ENCODE results near the gene TFAP2E.
A peak's percentile ranks its signal among the peaks of the same experiment; 100 is the strongest.

TFAP2E gene

DNA sequence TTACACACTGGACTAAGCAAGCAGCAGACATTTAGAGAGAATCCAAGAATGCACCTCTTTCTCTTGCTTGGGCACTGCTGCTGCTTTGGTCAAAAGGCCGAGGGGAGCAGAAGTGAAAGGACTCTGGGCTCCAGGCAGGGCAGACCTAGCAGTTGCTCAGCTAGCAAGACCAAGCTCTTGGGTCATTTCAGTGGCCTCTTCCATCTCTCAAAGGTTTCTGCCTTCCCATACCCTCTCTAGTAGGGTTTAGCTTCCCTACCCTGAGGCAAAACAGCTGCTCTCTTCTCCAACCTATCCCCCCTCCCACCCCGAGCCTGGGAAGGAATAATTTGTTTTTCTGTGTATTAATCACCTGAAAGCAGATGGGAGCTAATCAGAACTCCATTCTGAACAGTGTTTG lies 25.8 kb downstream of the TFAP2E start:
- no peak for DNase-seq

DNA sequence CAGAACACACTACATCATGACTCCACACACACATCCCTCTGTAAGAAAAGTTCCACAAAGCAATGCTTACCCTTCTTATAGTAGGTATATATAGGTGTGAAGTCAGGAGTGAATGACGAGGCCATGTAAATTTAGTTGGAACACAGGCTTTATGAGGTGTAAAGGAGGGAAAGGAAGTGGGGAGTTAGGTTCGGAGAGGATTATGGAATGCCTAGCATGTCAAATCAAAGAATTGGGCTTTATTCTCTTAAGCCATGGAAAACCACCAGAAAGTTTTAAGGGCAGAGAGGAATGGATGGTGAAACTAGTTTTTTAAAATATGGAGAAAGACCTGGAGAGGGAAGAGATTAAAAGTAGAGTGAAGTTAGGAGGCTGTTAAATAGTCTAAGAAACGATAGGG lies 26.3 kb downstream of the TFAP2E start:
- no peak for DNase-seq

DNA sequence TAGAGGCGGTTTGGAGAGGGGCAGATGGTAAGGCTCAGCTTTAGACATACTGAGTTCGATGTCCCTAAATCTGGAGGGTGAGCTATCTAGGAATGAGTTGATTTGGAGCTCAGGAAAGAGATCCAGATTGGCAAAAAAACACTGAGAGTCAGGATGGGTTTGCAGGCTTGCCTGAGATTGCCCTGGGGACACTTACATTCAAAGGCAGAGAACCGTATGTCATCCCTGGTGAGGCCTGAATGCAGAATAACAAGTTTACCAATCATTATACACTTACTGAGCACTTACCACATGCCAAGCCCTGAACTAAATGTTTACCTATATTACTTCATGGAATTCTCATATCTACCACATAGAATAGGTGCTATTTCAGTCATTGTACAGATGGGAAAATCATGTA lies 27.5 kb downstream of the TFAP2E start:
- DNase-seq = no peak

DNA sequence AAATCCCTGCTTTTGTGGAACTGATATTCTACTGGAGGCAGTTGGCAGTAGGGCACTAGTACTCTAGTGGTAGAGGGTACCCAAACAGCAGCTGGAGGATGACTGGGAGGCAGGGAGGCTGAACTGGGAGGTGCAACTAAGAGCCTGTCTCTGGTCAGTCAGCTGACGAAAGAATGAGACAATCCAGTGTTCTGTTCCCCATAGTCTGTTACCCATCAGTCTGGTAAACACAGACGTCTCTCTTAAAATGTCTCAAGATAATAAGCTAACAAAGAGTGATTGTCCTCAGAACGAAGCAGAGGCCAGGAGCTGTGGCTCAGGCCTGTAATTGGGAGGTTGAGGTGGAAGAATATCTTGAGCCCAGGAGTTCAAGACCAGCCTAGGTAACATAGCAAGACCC lies 30.4 kb downstream of the TFAP2E start:
- DNase-seq = no peak

DNA sequence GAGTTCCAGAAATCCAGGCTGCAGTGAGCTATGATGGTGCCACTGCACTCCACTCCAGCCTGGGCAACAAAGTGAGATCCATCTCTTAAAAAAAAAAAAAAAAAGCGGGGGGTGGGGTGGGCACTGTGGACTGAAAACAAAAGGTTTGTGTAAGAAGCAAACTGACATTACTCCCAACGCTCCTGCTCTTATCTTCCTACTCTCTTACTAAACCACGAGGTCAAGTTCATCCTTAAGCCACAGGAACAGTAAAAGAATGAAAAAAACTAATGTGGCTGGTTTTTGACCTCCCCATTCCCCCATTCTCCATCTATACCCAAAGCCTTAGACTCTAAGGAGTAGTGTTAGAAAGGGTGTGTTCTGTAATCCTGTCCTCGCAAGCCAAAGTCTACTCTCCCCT lies 30.8 kb downstream of the TFAP2E start:
- no peak for DNase-seq

DNA sequence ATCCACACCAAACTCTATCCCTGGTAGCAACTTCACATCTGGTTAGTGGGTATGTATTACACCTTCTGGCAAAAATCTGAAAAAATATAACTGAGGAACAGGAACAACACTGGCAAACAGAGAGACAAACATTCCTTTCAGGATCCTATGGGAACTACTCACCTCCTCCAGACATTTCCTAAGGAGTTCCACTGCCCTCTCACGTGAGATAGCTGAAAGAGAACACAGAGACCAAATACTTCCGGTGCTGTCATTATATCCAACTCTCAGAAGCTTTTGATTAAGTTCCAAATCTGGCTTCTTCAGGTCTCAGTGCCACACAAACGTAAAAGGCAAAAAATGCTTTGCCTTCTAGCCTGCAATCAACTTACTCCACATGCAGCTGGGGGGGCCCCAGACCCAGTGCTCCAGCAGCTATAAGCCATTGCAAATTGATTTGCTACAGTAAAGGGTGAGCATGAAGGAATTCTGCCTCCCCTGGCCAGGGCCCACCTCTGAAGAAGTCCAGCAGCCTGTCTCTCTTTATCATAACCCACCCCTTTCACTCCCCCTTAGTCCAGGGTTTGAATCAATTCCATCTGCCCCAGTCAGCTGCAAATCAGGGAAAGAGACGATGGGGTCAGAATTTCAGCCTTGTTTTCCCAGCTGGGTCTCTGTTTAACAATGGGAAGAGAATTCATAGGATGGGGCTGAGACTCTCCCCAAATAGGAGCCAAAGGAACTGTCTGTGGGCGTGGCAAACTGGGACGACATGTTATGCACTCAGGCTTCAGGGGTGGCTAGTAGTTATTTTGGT lies 32.2 kb downstream of the TFAP2E start:
- DNase-seq = no peak

DNA sequence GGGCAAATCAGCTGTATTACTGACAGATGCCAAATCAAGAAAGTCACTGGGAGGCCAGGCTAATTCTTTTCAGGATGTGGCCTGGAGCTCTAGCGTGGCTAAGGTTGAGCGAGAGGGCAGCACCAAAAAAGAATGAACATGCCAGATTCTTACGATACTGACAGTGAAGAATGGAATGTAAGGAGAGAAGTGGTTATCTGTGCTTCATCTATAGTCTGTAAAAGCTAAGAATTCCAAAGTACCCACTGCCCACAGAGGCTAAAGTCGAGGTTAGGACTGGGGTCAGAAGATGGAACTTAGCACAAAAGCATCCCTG lies 32.7 kb downstream of the TFAP2E start:
- DNase-seq = no peak

DNA sequence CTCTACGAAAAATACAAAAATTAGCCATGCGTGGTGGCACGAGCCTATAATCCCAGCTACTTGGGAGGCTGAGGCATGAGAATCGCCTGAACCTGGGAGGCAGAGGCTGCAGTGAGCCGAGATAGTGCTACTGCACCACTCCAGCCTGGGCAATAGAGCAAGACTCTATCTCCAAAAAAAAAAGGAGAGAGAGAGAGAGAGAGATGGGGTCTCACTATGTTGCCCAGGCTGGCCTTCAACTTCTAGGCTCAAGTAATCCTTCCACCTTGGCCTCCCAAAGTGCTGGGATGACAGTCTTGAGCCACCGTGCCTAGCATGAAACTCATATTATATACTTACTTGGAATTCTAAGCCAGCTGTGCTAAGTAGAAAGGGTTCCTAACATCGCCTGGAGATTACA lies 38.5 kb downstream of the TFAP2E start:
- no peak for DNase-seq

DNA sequence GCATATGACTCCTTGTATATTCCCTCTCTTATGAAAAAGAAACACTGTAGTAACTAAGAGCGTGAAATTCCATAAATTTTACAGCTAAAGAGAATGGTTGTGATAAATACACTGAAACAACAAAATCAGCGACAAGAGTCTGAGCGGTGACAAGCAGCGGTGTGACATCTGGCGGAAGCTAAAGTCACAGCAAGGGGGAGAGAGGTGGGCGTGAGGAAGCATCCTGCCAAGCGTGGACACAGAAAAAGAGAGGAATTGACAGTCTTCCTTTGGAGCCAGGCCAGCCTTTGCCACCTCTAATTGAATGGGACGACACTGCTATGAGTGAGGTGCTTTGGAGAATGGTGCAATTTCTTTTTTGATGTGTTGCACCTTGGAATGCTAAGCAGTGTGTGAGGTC lies 42.3 kb downstream of the TFAP2E start:
- no peak for DNase-seq

DNA sequence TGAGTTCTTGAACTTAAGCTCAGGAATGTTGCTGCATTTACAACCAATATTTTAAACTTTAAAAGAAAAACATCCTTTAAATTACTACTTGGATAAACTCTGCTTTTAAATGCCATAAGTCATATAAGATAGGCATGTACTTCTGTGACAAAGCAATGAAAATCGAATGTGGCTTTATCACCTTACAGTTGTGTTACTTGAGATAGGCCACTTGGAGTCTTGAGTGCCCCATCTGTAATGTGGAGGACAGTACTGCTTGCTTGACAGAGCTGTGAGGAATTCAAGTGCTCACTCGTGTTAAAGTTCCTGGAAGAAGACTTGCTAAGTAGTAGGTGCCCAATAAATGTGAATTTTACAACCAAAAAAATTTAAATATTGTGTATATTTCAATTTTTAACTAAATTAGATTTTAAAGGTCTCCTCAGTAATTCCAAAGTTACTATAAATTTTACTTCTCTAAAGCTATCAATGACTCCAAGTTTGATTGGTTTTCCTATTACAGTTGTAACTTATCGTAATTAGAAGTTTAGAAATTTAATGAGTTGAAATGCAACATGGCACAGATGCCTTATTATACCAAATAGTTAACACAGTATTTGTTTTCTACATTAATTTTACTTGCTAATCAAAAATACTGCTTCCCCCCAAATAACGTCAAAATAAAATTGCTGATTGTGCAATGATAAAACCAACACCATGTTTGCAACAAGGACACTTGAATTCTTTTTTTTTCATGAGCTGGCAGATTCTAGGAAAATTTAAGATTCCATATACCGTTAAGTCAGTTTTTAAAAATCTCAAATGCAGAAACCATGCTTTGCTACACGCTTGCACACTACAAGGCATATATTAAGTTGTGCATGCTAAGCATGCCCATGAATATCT lies 46.4 kb downstream of the TFAP2E start:
- DNase-seq = no peak

DNA sequence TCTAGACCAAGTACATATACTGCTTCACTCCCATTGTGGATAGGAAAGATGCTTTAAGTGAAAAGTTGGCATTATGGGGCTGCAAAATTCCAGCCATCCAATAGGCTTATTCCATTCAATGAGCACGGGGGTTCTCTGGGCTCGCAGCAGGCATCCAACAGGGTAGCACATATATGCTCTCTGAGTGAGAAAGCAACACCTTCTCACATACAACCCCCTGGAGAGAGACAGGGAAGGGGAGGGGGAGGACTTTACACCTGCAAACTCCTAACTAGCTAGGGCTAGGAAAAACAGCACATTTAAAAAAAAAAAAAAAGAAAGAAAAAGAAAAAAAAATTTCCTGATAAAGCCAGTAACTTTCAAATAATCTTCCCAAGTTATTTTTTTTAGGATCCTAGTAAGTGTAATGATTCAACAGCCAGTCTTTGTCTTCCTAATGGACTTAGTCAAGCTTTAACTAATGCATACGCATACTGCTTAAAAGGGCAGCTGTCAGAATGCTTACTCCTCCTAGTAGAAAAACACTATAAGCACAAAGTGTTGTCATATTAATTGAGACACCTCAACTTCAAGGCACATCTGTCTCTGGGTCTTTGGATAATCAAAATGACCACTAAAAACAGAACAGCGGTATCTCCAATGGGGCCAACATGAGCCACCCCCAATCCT lies 49.5 kb downstream of the TFAP2E start:
- DNase-seq = no peak

DNA sequence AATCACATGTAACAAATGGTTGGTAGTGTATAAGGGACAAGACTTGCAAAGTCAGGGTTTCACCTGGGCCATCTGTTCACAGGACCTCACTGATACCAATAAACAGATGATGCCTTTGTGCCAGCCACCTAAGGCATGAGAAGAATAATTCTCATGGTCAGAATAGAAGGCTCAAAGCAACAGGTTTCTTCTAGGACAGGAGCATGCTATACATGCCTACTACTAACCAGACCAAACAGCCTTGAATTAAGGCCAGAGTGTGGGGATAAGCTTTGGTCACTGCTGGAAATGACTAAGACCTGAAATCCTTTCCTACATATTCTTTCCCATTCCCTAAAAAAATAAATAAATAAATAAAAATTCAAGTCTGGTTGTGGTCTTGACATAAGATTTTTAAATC lies 50.7 kb downstream of the TFAP2E start:
- no peak for DNase-seq

DNA sequence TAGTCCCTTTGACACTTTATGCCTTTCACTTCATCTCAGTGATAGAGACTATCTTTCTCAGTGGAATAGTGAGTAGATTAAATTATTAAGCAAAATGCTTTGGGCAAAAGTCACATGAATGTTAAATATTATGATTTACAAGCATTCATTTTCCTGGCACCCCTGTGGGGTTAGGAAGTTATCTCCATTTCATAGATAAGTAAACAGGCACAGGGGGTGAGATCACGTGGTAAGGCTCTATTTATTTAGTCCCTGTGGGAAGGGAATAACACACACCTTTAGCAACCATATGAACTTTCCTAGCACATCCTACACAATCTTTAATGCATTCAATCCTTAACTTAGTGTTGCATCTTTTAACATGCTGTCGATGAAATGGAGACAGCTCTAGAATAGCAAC lies 55.9 kb downstream of the TFAP2E start:
- no peak for DNase-seq

DNA sequence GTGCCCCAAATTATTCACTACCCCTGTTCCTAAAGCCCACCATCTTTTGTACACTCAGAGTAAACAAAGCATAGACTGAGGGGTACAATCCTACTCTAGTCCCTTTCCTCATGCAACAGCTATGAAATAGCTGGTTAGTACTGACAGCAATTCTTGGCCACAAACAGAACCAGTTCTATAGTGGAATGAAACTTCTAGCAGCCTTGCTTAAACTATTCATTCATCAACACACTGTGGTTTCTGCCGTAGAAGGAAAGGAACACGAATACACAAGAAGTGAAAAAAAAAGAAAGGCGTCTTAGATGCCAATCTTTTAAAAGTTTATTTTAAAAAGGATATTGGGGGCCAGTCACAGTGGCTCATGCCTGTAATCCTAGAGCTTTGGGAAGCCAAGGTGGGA lies 58.3 kb downstream of the TFAP2E start:
- DNase-seq = no peak

DNA sequence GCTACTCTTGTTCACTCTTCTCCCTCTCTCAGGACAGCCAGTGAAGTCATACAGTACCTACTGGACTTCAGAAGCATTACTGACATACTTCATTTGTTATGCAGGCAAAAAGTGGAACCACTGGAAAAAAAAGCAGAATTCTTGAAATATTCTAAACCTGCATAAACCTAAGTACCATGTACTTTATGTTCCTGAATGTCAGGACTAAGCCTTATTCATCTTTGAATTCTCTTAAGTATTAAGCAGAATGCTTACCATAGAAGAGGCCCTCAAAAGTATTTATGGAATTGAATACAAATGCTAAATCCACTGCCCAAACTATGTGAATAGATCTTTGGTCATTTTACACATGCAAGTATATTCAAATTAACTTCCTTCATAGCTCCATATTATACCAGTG lies 60.4 kb downstream of the TFAP2E start:
- no peak for DNase-seq

DNA sequence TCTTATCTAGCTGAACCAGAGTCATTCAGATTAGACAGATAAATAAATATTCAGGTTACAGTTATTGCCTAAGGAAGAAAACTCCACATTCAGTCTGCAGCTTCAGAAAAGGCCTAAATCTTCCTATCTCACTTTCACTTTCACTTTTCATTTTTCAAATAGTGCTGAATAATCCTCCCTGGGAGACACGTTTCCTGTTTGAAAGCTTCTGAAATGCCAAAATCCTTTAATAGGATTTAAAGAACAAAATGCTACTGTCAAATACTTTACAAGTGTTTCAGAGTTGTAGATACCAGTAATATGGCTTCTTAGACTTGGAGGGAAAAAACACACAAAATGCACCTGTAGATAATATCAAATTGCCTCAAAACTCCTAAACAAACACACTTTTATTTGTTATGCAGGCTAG lies 64.3 kb downstream of the TFAP2E start:
- DNase-seq = no peak

DNA sequence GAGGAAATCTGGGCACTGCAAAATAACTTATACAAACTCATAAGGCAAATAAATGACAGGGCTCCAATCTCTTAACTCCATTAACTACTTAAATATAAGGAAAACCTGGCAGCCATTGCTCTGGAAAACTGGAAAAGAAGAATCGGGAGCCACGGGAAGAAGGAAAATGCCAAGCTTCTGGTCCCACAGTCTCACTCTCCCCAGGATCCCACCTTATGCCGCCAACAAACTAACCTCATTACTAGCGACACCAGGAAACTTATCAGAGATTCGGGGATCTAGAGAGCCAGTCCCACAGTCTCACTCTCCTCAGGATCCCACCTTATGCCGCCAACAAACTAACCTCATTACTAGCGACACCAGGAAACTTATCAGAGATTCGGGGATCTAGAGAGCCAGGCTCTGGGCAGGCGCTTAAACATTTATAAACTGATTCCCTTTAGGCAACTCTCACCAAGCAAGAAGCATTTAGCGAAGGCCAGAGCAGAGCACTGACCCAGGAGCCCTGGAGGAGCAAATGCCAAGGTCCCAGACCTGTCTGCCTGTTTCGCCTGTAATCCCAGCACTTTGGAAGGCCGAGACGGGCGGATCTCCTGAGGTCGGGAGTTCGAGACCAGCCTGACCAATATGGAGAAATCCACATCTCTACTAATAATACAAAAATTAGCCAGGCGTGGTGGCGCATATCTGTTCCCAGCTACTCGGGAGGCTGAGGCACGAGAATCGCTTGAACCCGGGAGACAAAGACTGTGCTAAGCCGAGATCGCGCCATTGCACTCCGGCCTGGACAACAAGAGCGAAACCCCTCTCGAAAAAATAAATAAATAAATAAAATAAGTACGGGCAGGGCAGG lies 67.5 kb downstream of the TFAP2E start:
- no peak for DNase-seq

DNA sequence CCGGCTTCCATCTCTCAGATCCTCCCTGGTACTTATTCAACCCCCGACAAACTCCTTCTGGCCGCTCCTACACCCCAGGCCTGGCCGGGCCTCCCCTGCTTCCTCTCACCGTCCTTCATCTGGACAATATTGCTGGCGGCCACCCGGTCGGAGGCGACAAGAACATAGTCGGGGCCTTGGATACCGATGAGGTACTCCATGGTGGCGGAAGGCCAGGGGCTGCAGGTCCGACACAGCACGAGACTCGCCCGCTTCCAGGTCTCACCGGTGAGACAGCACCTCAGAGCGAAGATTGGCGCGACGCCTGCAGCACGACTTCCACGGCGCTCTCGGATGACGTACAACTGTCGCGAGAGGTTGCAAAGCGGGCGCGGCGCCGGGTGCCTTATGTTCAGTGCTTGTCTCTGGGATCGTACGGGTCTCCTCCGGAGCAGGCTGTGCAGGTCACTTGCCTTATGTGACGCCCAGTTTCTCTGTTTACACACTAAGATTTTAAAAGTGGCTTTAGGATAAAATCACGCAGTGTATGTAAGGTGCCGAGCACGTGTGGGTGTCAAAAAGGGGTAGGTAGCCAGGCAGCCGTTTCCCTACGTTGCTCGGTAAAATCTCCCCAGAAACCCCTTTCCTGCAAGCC lies 68.2 kb downstream of the TFAP2E start, which contains the start of gene PSMB2:
Gene PSMB2, minus strand, starts transcription at position 294 of the 634 bp plus-strand sequence. Its CDS starts 94 bp downstream, at position 200.
- DNase-seq = peak; percentile 93

DNA sequence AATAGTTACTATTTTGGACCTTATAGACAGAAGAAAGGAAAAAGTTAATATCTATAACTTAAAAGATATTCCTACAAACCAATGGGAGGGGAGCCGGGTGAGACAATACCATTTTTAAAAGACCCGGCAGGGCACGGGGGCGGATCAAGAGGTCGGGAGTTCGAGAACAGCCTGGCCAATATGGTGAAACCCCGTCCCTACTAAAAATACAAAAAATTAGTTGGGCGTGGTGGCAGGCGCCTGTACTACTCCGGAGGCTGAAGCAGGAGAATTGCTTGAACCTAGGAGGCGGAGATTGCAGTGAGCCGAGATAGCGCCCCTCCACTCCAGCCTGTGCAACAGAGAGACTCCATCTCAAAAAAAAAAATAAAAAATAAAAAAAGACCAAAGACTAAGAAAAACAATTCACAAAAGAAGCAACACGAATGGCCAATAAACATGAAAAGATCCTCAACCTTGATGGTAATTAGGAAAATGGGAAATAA lies 69.4 kb downstream of the TFAP2E start:
- no peak for DNase-seq

DNA sequence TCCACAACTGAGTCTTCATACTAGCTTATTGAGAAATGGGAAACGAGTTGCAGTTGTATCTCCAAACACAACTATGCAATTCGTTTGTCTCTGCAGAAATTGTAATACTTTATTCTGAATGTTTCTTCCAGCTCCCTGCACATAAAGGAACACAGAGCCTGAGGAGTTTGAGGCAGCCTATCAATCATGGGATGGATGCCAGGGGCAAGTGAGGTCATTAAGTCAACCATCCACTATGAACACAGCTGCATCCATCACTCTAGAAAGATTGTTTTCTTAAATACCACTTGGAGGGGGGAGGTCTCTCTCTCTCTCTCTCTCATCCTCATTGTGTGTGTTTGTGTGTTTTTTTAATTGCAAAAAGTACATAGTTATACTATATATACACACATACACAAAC lies 71.1 kb downstream of the TFAP2E start:
- DNase-seq = no peak
